ENCODE data around the gene SPRR1B. TPM values are rescaled to one million over a fixed set of nuclear protein-coding genes. Genes with fewer than 3 reads are reported as not detected.
"Not testable (repeated sequence)": the region's sequence is repeated elsewhere in the genome, so short reads cannot be mapped to it uniquely, and the experiment has no call there.

SPRR1B gene
- polyA plus RNA-seq (ENCODE audit: insufficient read length in 10 of 10): 1 to 10 TPM in 1 of 10 donors, under 1 TPM in 1, not detected in 8; 0.24 to 7.1 TPM
- long read RNA-seq, donor 1: 0 reads
- long read RNA-seq, donor 2: 0 reads
- long read RNA-seq, donor 3: 0 reads
- long read RNA-seq, donor 4: 0 reads
- long read RNA-seq, donor 5: 0 reads
- long read RNA-seq, donor 6: 0 reads
- long read RNA-seq, donor 7: 0 reads
- long read RNA-seq, donor 8: 0 reads
- long read RNA-seq, donor 9: 0 reads

DNA sequence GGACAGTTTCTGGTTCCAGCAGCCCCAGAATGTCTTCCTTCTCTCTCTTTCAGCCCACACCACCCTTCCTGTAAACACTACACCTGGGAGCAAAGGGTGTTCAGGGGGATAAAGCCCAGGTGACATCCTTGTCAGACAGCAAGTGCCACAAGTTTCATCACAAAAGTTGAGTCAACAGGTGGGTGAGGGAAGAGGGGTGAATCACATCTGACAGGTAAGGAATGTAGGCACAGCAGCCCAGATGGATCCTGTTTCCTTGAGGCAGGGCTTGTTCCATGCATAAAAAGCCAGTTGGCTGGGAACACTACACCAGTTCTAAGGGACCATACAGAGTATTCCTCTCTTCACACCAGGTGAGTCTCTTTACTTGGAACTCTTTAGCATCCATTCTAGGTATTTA lies at the start of gene SPRR1B:
Gene SPRR1B, plus strand, starts transcription at position 309 of the 400 bp plus-strand sequence. CDS start 1,143 bp downstream, outside the sequence.
- DNase-seq: no peak

DNA sequence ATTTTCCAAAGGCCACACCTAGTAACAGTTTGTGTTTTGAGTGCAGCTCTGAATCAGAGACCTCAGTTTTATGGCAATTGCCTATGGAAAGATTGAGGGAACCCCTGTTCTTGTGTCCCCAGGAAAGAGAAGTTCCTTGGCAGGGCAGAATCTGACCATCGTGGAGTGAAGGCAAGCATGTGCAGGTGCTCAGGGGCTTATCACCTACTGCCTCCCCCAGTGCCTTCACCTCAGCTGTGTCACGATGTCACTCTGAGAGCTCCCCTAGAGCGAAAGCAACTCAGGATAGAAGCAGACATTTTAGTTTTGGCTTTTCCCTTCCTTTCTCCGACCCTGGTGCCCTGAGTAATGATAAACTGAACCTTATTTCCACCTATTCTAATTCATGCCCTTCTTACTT lies 48.9 kb upstream of the SPRR1B start:
- DNase-seq: no peak

- DNase-seq: no peak
Measured at GRCh38 chr1:152983234-152983633, 47.8 kb upstream of the SPRR1B start.

DNA sequence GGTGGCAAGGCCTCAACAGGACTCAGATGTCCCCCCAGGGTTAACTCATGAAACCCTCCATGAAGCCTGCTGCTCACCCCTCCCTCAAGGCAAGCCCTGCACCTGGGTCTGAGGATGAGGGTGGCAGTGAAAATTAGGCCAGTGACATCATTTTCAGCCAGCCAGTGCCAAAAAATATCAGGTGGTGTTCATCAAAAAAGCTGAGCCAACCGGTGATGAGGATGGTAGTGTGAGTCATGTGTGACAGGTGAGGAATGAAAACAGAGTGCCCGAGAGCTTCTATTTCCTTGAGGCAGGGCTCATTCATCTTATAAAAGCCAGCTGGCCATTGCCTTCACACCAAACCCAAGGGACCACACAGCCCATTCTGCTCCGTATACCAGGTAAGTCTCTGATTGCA lies 47.3 kb upstream of the SPRR1B start, which contains the start of gene SPRR1A:
Gene SPRR1A, plus strand, starts transcription at position 339 of the 400 bp plus-strand sequence. CDS start 1,150 bp downstream, outside the sequence.
- DNase-seq: no peak

DNA sequence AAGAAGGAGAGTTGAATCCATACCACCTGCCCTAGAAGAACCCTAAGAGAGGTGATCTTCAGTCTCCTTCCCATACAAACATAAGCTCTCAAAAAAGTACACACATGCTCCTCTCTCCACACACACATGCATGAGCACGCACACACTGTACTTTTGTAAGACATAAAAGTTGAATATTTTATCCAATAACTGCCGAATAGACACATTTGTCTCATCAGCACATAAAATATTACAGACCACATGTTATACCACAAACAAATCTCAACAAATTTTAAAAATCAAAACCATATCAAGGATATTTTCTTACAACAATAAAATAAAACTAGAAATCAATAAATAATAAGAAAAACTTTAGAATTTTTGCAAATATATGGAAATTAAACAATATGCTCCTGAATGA lies 44.4 kb upstream of the SPRR1B start:
- no peak for DNase-seq

GRCh38 chr1:152993186-152993585 lies 37.8 kb upstream of the SPRR1B start:
- DNase-seq: no peak

DNA sequence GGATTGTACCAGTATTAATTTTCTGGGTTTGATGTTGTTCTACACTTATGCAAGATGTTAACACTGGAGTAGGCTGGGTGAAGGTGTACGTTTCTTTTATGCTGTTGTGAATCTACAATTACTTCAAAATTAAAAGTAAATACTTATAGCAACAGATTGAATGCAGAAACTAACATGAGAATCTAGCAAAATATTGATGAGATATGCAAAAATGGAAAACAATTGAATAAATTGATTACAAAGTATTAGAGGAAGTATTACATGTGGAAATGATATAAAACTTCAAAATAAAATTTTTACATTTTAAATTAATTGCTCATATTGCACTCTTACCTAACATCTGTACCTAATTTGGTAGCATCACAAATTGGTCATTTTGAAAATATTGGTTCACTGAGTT lies 35.2 kb upstream of the SPRR1B start:
- no peak for DNase-seq

- no peak for DNase-seq
Measured at GRCh38 chr1:152996633-152997400, 34.2 kb upstream of the SPRR1B start.

DNA sequence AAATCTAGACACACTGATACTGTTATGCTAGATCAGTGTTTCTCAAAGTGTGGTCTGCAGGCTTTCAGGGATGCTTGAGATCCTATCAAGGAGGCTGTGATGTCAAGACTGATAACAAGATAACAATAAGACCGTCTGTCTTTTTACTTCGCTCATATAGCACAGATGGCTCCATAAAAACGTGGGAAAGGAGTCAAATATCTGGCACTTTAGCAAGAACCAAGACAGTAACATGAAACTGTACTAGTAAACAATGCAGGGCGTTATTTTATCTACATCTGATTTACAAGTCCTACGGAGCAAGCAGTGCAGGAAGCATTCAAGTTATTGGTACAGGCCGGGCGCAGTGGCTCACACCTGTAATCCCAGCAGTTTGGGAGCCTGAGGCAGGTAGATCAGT lies 33.1 kb upstream of the SPRR1B start:
- no peak for DNase-seq

- no peak for DNase-seq
Measured at GRCh38 chr1:152998476-152998875, 32.5 kb upstream of the SPRR1B start.

GRCh38 chr1:152999818-153000217 lies 31.2 kb upstream of the SPRR1B start:
- no peak for DNase-seq

- no peak for DNase-seq
Measured at GRCh38 chr1:153000294-153000693, 30.7 kb upstream of the SPRR1B start.

GRCh38 chr1:153001382-153001781 lies 29.6 kb upstream of the SPRR1B start, which contains the start of gene SPRR3:
Gene SPRR3 (plus strand): TSS chr1:153001749. CDS start chr1:153003021, 1,272 bp downstream.
- DNase-seq: no peak

GRCh38 chr1:153011235-153011758 lies 19.7 kb upstream of the SPRR1B start:
- DNase-seq: not testable (repeated sequence)

GRCh38 chr1:153021829-153022228 lies 9.2 kb upstream of the SPRR1B start:
- not testable (repeated sequence) for DNase-seq

GRCh38 chr1:153022340-153022739 lies 8.7 kb upstream of the SPRR1B start:
- not testable (repeated sequence) for DNase-seq

GRCh38 chr1:153023109-153023508 lies 7.9 kb upstream of the SPRR1B start:
- DNase-seq: no peak

DNA sequence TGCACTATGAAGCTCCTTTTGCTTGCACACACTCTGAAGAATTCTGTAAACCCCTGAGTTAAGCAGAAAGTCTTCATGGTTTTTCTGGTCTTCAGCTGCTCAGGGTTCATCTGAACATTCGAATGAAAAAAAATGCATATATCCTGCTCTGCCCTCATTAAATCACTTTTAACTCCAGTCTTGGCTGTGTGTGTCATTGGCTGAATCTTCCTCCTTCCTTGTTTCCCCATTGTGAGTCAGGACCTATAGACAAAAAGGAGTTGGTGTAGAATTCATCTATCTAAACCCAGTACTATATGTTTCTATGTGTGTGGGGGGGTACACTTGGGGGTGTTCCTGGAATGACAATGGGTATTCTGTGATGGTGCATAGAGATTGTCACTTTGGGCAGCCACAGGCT lies 6.6 kb upstream of the SPRR1B start:
- DNase-seq: no peak

DNA sequence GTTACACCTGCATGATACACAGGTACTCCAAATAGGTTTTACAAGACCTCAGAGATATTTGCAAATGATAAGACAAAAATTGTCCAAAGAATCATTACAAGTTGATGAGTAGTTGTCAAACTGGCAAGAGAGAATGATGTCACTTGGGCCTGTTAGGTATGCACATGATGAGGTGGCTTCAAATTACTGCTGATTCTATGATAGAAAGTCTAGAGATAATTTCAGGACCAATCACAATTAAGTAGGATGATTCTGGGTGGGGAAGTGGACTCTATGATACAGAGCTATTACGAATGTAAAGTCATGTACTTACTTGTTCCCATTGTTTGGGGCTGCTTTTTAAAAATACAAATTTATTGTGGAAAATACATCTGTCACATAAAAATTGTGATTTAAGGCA lies 5.2 kb upstream of the SPRR1B start:
- DNase-seq: no peak

DNA sequence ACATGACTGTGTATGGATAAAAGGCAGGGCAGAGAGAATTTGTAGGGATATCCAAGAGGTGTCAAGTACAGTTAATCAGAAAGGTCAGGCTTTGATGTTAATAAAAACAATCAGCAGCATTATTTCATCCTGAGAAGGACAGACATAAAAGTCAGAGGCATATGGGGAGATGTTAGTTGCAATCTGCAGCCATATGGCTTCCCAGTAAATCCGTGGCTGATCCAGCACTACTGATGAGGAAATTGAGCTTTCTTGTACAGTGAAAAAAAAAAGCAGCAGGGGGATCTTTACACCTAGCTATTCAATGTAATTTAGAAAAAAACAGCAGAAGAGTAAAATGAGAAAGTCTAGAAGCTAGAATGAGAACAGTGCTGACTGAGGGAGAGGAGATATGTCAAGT lies 2.2 kb upstream of the SPRR1B start:
- no peak for DNase-seq

DNA sequence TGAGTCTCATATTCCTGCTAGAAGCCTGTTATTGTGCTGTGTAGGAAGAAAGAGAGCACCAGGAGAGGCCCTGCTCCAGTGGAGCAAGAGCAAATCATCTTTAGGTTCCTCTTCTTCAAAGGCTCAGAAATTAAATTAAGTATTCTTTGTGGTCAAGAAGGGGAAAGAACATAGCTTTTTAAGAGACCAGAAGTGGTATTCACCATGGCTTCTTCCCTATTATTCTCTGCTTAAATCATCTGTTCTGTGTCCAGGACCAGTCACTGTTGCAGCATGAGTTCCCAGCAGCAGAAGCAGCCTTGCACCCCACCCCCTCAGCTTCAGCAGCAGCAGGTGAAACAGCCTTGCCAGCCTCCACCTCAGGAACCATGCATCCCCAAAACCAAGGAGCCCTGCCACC lies 1.1 kb downstream of the SPRR1B start:
- no peak for DNase-seq

GRCh38 chr1:153032677-153033308 lies 1.8 kb downstream of the SPRR1B start:
- peak in 1 of 3 donors; percentile 2 for DNase-seq

Measured in muscle of back (tissue), 13 donors.